Mucosa of stomach (tissue), 1 donor: Measurements from ENCODE around the gene VGLL1.

Experiments
- H3K27me3 ChIP-seq: one replicate; pipeline ENCODE4 v1.7.0; 2013; ENCODE audit warnings: mild to moderate bottlenecking, low read length; ENCODE audit not compliant: control insufficient read depth, insufficient read depth
- H3K36me3 ChIP-seq: one replicate; pipeline ENCODE4 v1.7.0; 2013; ENCODE audit warnings: low read length; ENCODE audit not compliant: control insufficient read depth, insufficient read depth
- H3K4me1 ChIP-seq: one replicate; pipeline ENCODE4 v1.7.0; 2013; ENCODE audit warnings: mild to moderate bottlenecking, low read length; ENCODE audit not compliant: control insufficient read depth, insufficient read depth
- H3K4me3 ChIP-seq: one replicate; pipeline ENCODE4 v1.7.0; 2013; ENCODE audit warnings: low read length
- H3K9ac ChIP-seq: one replicate; pipeline ENCODE4 v1.7.0; 2013; ENCODE audit warnings: mild to moderate bottlenecking, low read length, moderate library complexity
- H3K9me3 ChIP-seq: one replicate; pipeline ENCODE4 v1.7.0; 2013; ENCODE audit warnings: mild to moderate bottlenecking, low read length, moderate library complexity; ENCODE audit not compliant: control insufficient read depth
- donor health status: Pancreatic carcinoma.

VGLL1 gene

GRCh38 chrX:136525738-136526606, 6.0 kb upstream of the VGLL1 start:
- Histone ChIP-seq H3K4me1 (peaks cover 11% of the 10 kb centered on the region), H3K4me3 (no peak overlapping the region)

GRCh38 chrX:136528645-136529315, 3.2 kb upstream of the VGLL1 start:
- Histone ChIP-seq H3K36me3 (no peaks in the 10 kb centered on the region), H3K4me1 (peaks cover 11% of the 10 kb centered on the region), H3K4me3 (no peak overlapping the region), H3K9ac (no peak overlapping the region), H3K9me3 (no peaks in the 10 kb centered on the region), H3K27me3 (no peaks in the 10 kb centered on the region)

More at GRCh38 chrX:136525738-136526606, 6.0 kb upstream of the VGLL1 start:
- Histone ChIP-seq H3K9ac (no peak overlapping the region), H3K9me3 (no peaks in the 10 kb centered on the region), H3K27me3 (no peaks in the 10 kb centered on the region), H3K36me3 (no peaks in the 10 kb centered on the region)

- Histone ChIP-seq H3K9me3 (no peaks in the 10 kb centered on the region), H3K36me3 (no peaks in the 10 kb centered on the region), H3K4me3 (no peak overlapping the region), H3K4me1 (peaks cover 11% of the 10 kb centered on the region), H3K9ac (no peak overlapping the region), H3K27me3 (no peaks in the 10 kb centered on the region)
Measured at GRCh38 chrX:136529795-136530194, 2.2 kb upstream of the VGLL1 start.

GRCh38 chrX:136534131-136534530, 2.1 kb downstream of the VGLL1 start:
- Histone ChIP-seq H3K27me3 (no peaks in the 10 kb centered on the region), H3K36me3 (no peaks in the 10 kb centered on the region), H3K4me1 (no peaks in the 10 kb centered on the region), H3K9ac (no peak overlapping the region), H3K4me3 (no peak overlapping the region), H3K9me3 (no peaks in the 10 kb centered on the region)

- Histone ChIP-seq H3K4me3 (no peak overlapping the region), H3K9ac (no peak overlapping the region), H3K27me3 (no peaks in the 10 kb centered on the region), H3K36me3 (no peaks in the 10 kb centered on the region), H3K4me1 (no peaks in the 10 kb centered on the region), H3K9me3 (no peaks in the 10 kb centered on the region)
Measured at GRCh38 chrX:136538811-136539210, 6.8 kb downstream of the VGLL1 start.

- Histone ChIP-seq H3K36me3 (no peaks in the 10 kb centered on the region), H3K4me1 (no peaks in the 10 kb centered on the region), H3K4me3 (no peak overlapping the region), H3K9me3 (no peaks in the 10 kb centered on the region), H3K9ac (no peak overlapping the region), H3K27me3 (no peaks in the 10 kb centered on the region)
Measured at GRCh38 chrX:136540226-136540625, 8.2 kb downstream of the VGLL1 start.

GRCh38 chrX:136541294-136541693, 9.3 kb downstream of the VGLL1 start:
- Histone ChIP-seq H3K4me3 (no peak overlapping the region), H3K9ac (no peak overlapping the region), H3K9me3 (no peaks in the 10 kb centered on the region), H3K27me3 (no peaks in the 10 kb centered on the region), H3K36me3 (no peaks in the 10 kb centered on the region), H3K4me1 (no peaks in the 10 kb centered on the region)

GRCh38 chrX:136542281-136542680, 10.3 kb downstream of the VGLL1 start:
- Histone ChIP-seq H3K27me3 (no peaks in the 10 kb centered on the region), H3K9me3 (no peaks in the 10 kb centered on the region), H3K4me3 (no peak overlapping the region), H3K9ac (no peak overlapping the region), H3K4me1 (no peaks in the 10 kb centered on the region), H3K36me3 (no peaks in the 10 kb centered on the region)

GRCh38 chrX:136546371-136546781, 14.4 kb downstream of the VGLL1 start:
- Histone ChIP-seq H3K9ac (no peak overlapping the region), H3K4me3 (no peak overlapping the region), H3K27me3 (no peaks in the 10 kb centered on the region), H3K4me1 (no peaks in the 10 kb centered on the region), H3K9me3 (no peaks in the 10 kb centered on the region), H3K36me3 (no peaks in the 10 kb centered on the region)

- Histone ChIP-seq H3K27me3 (no peaks in the 10 kb centered on the region), H3K36me3 (no peaks in the 10 kb centered on the region), H3K9me3 (no peaks in the 10 kb centered on the region), H3K4me3 (no peak overlapping the region), H3K4me1 (no peaks in the 10 kb centered on the region), H3K9ac (no peak overlapping the region)
Measured at GRCh38 chrX:136549226-136549625, 17.2 kb downstream of the VGLL1 start.

GRCh38 chrX:136551410-136551809, 19.4 kb downstream of the VGLL1 start:
- Histone ChIP-seq H3K4me1 (no peaks in the 10 kb centered on the region), H3K9me3 (no peaks in the 10 kb centered on the region), H3K27me3 (no peaks in the 10 kb centered on the region)

GRCh38 chrX:136555694-136556093, 23.7 kb downstream of the VGLL1 start:
- H3K9me3 ChIP-seq: no peaks in the 10 kb centered on the region
- H3K9ac ChIP-seq: no peak overlapping the region
- H3K27me3 ChIP-seq: no peaks in the 10 kb centered on the region

More at GRCh38 chrX:136551410-136551809, 19.4 kb downstream of the VGLL1 start:
- Histone ChIP-seq H3K4me3 (no peak overlapping the region), H3K36me3 (no peaks in the 10 kb centered on the region), H3K9ac (no peak overlapping the region)

More at GRCh38 chrX:136555694-136556093, 23.7 kb downstream of the VGLL1 start:
- Histone ChIP-seq H3K4me3 (no peak overlapping the region), H3K36me3 (no peaks in the 10 kb centered on the region), H3K4me1 (no peaks in the 10 kb centered on the region)
